HepG2 (cell line): ENCODE results near the gene EFS. TPM values are rescaled to one million over a fixed set of nuclear protein-coding genes. Genes with fewer than 3 reads are reported as not detected.

Source experiments
- AGO1 ChIP-seq: fragments of 200-400 bp; formaldehyde crosslinking; IDR thresholded peaks from 2 replicates; pipeline ENCODE4 v1.6.1; 2017; ENCODE audit warnings: mild to moderate bottlenecking, low read depth, low read length, moderate library complexity; ENCODE audit not compliant: poor library complexity, severe bottlenecking
- BCLAF1 ChIP-seq: fragments of 450-650 bp; IDR thresholded peaks from 2 replicates; pipeline ENCODE4 v1.6.1; 2017; ENCODE audit warnings: mild to moderate bottlenecking
- GABPA ChIP-seq, 2 experiments: IDR thresholded peaks; 2 replicates each; pipeline ENCODE4 v1.6.1; 2011 to 2016; ENCODE audit warnings: low read depth in 2 of 2, low read length in 1 of 2, missing biosample characterization in 1 of 2, missing genetic modification characterization in 1 of 2
- GTF2F1 ChIP-seq: fragments of 150-350 bp; IDR thresholded peaks from 2 replicates; pipeline ENCODE4 v1.6.1; 2014; ENCODE audit warnings: low read length
- HDAC2 ChIP-seq: sonication (generic); formaldehyde crosslinking; IDR thresholded peaks from 2 replicates; pipeline ENCODE4 v1.4.0; 2020; ENCODE audit warnings: missing genetic modification reagents
- KDM1A ChIP-seq: IDR thresholded peaks from 2 replicates; pipeline ENCODE4 v1.6.1; 2016; ENCODE audit warnings: missing compliant biosample characterization
- KLF15 ChIP-seq: sonication (generic); formaldehyde crosslinking; IDR thresholded peaks from 2 replicates; pipeline ENCODE4 v1.8.1; 2023; ENCODE audit warnings: borderline replicate concordance, mild to moderate bottlenecking, inconsistent platforms, missing genetic modification reagents, mixed read lengths
- MTERF4 ChIP-seq: sonication (generic); formaldehyde crosslinking; IDR thresholded peaks from 2 replicates; pipeline ENCODE4 v1.8.0; 2023; ENCODE audit warnings: mild to moderate bottlenecking, missing genetic modification reagents
- NFIC ChIP-seq: IDR thresholded peaks from 2 replicates; pipeline ENCODE4 v1.6.1; 2012; ENCODE audit warnings: mild to moderate bottlenecking, low read length, inconsistent platforms
- NPAS2 ChIP-seq: sonication (generic); formaldehyde crosslinking; IDR thresholded peaks from 2 replicates; pipeline ENCODE4 v1.8.0; 2022; ENCODE audit warnings: mild to moderate bottlenecking, missing genetic modification reagents, borderline replicate concordance
- NR1H2 ChIP-seq: sonication (generic); formaldehyde crosslinking; IDR thresholded peaks from 2 replicates; pipeline ENCODE4 v1.8.1; 2022; ENCODE audit warnings: low read depth, missing genetic modification reagents, borderline replicate concordance
- PITX1 ChIP-seq: sonication (generic); formaldehyde crosslinking; IDR thresholded peaks from 2 replicates; pipeline ENCODE4 v1.5.1; 2020; ENCODE audit warnings: mild to moderate bottlenecking, missing genetic modification reagents
- RFX1 ChIP-seq: fragments of 450-650 bp; IDR thresholded peaks from 2 replicates; pipeline ENCODE4 v1.6.1; 2017
- RFX3 ChIP-seq: IDR thresholded peaks from 2 replicates; pipeline ENCODE4 v1.6.1; 2016; ENCODE audit warnings: missing biosample characterization, missing genetic modification reagents
- SIX1 ChIP-seq: sonication (generic); formaldehyde crosslinking; IDR thresholded peaks from 2 replicates; pipeline ENCODE4 v1.4.0; 2020; ENCODE audit warnings: missing genetic modification reagents, borderline replicate concordance
- SP2 ChIP-seq: sonication (generic); formaldehyde crosslinking; IDR thresholded peaks from 2 replicates; pipeline ENCODE4 v1.5.1; 2020; ENCODE audit warnings: mild to moderate bottlenecking, missing genetic modification reagents
- SRSF9 ChIP-seq: fragments of 200-400 bp; formaldehyde crosslinking; IDR thresholded peaks from 2 replicates; pipeline ENCODE4 v1.6.1; 2018; ENCODE audit warnings: borderline replicate concordance, mild to moderate bottlenecking, low read depth, low read length; ENCODE audit not compliant: insufficient read depth, poor library complexity, severe bottlenecking
- UBTF ChIP-seq: sonication (generic); formaldehyde crosslinking; IDR thresholded peaks from 2 replicates; pipeline ENCODE4 v1.4.0; 2020; ENCODE audit warnings: mild to moderate bottlenecking, missing genetic modification reagents
- ZBTB14 ChIP-seq: sonication (generic); formaldehyde crosslinking; IDR thresholded peaks from 2 replicates; pipeline ENCODE4 v1.4.0; 2020; ENCODE audit warnings: missing genetic modification reagents
- ZNF253 ChIP-seq: sonication (generic); formaldehyde crosslinking; IDR thresholded peaks from 2 replicates; pipeline ENCODE4 v1.8.0; 2022; ENCODE audit warnings: mild to moderate bottlenecking, missing genetic modification reagents, borderline replicate concordance
- ZZZ3 ChIP-seq: sonication (generic); formaldehyde crosslinking; IDR thresholded peaks from 2 replicates; pipeline ENCODE4 v1.4.0; 2020; ENCODE audit warnings: missing genetic modification reagents, mild to moderate bottlenecking, borderline replicate concordance
- polyA plus RNA-seq, 8 experiments: library from polyadenylated mRNA; depleted of rRNA in 3 of 8; stranded (reverse) in 7 of 8; unstranded in 1 of 8; fragments of >200 nt; fragmentation: Illumina TruSeq in 4 of 8; extraction: Trizol in 4 of 8; gene quantifications; 2 replicates each; pipeline versions ENCODE4 v1.2.1 to v1.2.3, GENCODE V29; 2011 to 2016; ENCODE audit warnings: low read depth in 4 of 8, missing spikeins in 1 of 8, mixed read lengths in 1 of 8; ENCODE audit not compliant: insufficient read depth in 1 of 8
- total RNA-seq, 5 experiments: library from RNA; depleted of rRNA; stranded (reverse); fragments of >200 nt; fragmentation: Illumina TruSeq; extraction: Trizol; gene quantifications; 2 replicates each; pipeline ENCODE4 v1.2.3, GENCODE V29; 2016; ENCODE audit warnings: low read depth in 1 of 5

The EFS gene
- total and polyA plus RNA-seq, 2 of the 13 experiments (the other 11 are each of a cell fraction or from before 2014, with no cell fraction given) = not detected

GRCh38 chr14:23321572-23322547 lies 43.1 kb downstream of the EFS start (continued):
- no peak for TF ChIP-seq KDM1A (CRISPR knock-in tag)
- TF ChIP-seq SRSF9 = no peak
- TF ChIP-seq SIX1 (CRISPR knock-in tag) = no peak
- TF ChIP-seq GTF2F1 = no peak
- no peak for TF ChIP-seq GABPA (IDR thresholded peaks at IDR 0.05; ENCODE audit: low read depth, low read length)
- no peak for TF ChIP-seq GABPA (CRISPR knock-in tag; IDR thresholded peaks at IDR 0.05; ENCODE audit: low read depth)
- no peak for TF ChIP-seq BCLAF1
- TF ChIP-seq ZBTB14 (CRISPR knock-in tag) = peak; percentile 33; the same call in 1 of the 2 replicates
- no peak; the same call in 1 of the 2 replicates for TF ChIP-seq KLF15 (CRISPR knock-in tag)
- peak; percentile 87 for TF ChIP-seq MTERF4 (CRISPR knock-in tag)
- no peak for TF ChIP-seq ZZZ3 (CRISPR knock-in tag)
- no peak; the same call in none of the 2 replicates for TF ChIP-seq HDAC2
- TF ChIP-seq RFX3 (CRISPR knock-in tag) = no peak
- TF ChIP-seq PITX1 (CRISPR knock-in tag) = peak; percentile 40
- no peak for TF ChIP-seq NFIC
- TF ChIP-seq UBTF (CRISPR knock-in tag) = peak; percentile 72
- TF ChIP-seq SP2 (CRISPR knock-in tag) = no peak; the same call in 1 of the 2 replicates
- TF ChIP-seq AGO1 = peak; percentile 97
- no peak for TF ChIP-seq ZNF253 (CRISPR knock-in tag)
- TF ChIP-seq RFX1 = no peak
- no peak; the same call in 1 of the 2 replicates for TF ChIP-seq NR1H2 (CRISPR knock-in tag)
- no peak for TF ChIP-seq NPAS2 (CRISPR knock-in tag)
